ENCODE results near the gene IL33.

The IL33 gene

GRCh38 chr9:6218099-6218502 lies 2.5 kb downstream of the IL33 start:
- no peak for DNase-seq

DNA sequence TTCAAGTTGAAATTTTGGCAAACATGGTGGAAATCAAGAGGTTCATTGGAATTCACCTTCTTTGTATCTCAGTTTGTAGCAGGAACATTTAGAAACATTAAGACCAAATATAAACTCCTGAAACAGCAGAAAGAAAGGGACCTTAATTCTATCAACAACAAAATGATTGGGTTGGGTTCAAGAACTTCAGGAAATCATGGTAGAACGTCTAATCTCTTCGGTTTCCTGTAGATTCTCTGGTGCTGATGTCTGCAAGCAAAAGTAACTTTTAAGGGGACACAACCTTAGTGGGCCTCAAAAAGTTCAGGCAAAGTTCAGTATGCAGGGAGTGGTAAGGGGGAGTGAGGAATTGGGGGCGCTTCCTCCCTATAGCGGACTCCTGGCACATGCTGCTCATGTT lies 3.4 kb downstream of the IL33 start:
- DNase-seq, result no peak

GRCh38 chr9:6219981-6220380 lies 4.4 kb downstream of the IL33 start:
- DNase-seq, result no peak

DNA sequence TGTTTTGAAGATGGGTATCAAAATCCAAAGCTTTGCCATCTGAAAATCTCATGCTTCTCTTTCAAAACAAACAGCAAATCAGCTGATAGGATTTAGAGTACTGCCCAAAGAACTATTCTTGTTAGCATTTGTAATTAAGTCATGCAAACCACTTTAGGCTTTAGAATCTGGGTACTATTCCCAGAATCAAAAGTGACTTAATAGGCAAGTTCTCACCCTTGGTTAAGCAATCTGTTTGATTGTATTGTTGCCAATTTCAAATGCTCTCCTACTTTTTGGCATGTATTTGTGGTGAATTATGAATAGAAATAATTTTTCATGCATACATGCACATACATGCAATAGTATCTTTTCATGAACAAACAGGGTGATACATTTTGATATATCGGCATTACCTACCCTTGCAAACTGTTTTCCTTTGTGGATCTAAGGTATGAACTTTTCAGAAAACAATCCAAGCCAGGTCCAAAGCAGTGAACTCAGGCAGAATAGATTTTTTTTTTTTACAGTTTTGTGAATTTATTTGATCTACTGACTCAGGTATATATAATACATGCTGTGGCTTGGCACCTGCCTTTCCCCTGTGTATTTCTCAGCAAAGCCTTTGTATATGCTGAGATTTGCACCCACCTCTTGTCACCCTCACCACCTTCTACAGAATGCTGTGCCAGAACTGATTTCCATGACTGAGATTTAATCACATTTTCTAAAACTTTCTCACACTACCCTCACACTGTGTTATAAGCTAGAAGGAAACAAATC lies 9.0 kb downstream of the IL33 start:
- no peak for DNase-seq

GRCh38 chr9:6226696-6227095 lies 11.1 kb downstream of the IL33 start:
- DNase-seq, result no peak

DNA sequence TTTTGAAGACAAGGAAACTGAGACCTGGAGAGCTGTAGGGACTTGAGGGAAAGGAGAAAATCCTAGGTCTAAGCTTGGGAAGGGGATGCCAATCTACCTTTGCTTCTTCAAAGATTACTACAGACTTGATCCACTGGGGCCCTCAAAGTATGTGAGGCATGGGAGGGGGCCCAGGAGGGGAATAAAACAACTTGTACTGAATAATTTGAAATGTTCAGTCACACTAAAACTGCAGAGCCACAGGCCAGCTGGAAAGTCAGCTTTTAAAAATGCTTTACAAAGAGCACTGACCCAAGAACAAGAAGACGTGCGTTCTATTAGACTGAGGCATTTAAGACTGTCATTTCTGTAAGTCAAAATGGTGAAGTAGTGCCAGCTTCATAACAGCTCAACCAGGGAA lies 13.6 kb downstream of the IL33 start:
- DNase-seq, result no peak

DNA sequence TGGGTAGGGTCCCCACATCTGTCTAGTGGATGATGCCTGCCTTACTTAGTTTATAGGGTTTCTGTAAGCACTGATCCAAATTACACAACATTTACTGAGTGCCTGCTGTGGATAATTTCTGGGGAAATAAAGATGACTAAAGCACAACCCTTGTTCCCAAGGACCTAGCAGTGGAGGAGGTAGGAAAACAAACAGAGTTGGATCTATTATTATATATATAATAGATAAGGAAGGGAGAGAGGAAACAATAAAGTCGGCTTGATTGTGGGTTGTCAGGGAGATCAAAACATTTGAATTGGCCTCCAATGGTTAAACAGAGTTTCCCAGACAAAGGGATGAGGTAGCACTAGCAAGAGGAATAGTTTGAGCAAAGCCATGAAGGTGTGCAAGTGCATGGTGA lies 14.0 kb downstream of the IL33 start:
- DNase-seq, result peak; percentile 30

DNA sequence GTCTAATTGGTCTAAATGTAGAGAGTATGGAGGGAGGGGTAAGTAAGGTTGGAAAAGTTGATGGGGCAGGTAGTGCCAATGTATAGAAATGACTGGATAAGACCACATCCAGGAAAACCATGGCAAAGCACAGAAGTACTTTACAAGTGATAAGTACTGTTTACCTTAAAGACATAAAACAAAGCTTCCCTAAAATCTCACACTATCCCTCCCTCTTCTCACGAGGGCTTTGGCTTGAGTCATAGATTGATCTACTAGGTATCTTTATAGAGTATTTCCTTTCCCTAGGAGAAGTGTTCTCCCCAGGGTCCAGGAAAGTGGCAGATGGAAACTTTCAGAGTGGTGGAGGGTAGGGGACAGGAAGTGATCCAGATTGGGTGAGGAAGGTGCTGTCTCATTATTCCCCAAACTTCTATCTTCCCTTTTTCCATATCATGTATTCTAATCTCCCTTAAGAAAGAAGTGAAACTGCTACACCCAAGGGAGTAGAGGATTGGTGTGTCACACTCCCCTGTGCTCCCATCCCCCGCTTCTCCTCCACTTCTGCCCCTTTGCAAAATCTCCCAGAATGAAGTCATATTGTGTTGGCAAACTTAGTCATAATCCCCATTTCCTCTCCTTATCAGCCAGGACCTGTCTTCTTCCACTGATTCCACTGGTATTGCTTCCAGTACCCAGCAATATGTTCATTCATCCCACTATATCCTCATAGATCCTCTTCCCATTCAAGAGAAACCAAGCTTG lies 14.6 kb downstream of the IL33 start:
- no peak for DNase-seq

GRCh38 chr9:6232336-6232945 lies 16.8 kb downstream of the IL33 start:
- DNase-seq, result no peak

- DNase-seq, result no peak
These were observed 18.4 kb downstream of the IL33 start for GRCh38 chr9:6234014-6234413.

DNA sequence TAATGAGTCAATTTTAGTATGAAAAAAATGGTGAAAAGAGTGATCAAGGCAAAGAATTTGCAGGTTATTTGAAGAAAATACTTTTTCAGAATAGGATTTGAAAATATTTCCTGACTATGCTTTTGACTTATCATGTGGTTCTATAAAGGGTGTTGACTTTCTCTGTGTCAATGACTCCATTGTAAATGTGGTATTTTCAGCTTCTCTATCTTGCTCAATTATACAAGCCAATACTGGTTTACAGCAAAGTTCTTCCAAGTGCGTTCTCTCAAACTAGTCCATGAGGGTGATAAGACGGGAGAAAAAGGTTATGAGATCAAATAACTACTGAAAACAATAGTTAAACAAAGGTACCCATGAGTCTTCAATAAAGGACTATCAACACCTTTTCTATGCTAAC lies 21.7 kb downstream of the IL33 start:
- DNase-seq, result no peak

DNA sequence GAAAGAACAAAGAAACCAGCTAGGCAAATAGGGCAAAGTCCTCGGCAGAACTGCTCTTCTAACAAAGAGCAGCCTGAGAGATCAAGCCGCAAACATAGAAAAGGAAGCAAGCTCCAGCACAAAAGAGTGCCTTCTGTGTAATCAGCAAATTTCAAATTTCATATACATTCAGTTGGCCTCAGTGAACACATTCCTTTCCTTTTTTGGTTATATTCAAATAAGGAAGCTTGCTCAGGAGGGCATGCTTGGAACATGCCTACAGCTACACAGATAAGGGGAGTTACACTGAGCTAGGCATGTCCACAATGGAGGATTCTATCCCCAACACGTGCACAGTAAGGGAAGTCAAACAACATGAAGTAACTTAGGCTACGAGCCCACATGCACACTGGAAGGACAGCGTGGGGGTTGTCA lies 23.4 kb downstream of the IL33 start:
- DNase-seq, result no peak

- DNase-seq, result no peak
These were observed 24.1 kb downstream of the IL33 start for GRCh38 chr9:6239694-6240093.

- DNase-seq, result no peak
These were observed 28.1 kb downstream of the IL33 start for GRCh38 chr9:6243746-6244145.

GRCh38 chr9:6247266-6247665 lies 31.7 kb downstream of the IL33 start:
- DNase-seq, result no peak

DNA sequence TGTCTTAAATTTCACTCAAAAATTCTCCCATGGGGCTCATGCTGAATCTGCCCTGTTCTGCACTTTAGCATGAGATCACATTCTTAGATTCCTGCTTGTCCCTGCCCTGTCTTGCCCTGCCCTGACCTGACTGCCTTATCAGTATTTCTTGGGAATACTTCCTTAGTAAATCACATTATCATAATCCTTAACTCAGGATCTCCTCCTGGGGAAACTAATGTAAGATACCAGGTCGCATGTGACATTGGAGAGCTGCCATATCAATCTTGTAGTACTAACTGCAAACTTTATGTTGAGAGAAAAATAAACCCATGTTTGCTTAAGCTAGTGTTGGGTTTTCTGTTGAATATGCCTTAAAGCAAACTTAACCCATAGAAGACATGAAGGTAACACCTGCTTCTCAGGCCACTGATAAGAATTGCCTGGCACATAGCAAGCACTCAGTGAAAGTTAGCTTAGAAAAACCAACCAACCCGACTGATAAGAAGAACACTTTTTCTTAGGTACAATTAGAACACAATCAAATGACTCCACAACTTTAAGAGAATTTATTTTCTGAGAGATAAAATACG lies 53.3 kb downstream of the IL33 start:
- no peak for DNase-seq

DNA sequence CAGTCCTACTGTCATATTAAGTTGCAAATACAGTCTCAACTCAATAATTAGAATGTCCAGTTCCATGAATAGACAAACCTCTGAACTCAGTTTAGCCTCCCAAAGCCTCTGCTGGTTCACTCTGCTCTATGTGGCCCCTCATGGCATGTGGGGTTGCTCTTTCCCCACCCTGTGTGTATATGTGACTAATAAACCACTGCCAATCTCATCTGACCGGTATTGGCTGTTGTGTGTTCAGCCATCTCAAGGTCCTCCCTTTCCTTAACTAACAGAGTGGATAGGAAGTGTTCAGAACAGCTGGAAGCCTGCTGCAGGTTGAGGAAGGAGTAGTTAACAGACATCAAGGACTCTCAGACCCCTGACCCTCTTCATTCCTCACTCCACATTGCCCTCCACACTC lies 55.3 kb downstream of the IL33 start:
- DNase-seq, result no peak

DNA sequence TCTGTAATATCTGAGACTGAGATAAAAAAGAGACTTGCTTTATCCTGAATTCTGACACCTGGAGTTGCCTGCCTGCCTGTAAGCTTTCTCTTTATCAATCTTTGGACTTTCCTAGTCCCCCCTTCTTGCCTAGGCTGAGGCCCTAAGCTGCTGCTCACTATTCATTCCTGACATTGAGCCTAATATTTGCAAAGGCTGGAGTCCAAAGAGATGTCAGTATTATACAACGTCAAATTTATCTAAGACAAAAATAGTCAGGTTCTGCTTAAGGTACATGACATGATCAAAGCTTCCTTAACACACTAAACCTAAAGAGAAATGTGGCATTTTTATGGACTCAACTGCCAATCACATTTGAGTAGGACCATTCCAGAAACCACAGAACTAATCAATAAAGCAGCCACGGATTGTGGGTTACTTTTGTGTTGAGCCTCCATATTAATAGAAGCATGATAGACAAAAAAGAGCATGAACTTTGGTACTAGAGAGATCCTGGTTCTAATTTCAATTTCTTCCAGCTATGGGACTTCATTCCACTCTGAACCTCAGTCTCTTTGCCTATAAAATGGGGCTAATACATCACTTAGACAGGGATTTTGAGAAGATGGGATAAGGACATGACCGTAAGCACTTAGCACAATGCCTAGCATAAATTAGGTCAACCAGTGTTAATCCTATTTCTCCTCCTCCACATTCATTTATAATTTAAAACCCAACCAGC lies 56.1 kb downstream of the IL33 start:
- no peak for DNase-seq

DNA sequence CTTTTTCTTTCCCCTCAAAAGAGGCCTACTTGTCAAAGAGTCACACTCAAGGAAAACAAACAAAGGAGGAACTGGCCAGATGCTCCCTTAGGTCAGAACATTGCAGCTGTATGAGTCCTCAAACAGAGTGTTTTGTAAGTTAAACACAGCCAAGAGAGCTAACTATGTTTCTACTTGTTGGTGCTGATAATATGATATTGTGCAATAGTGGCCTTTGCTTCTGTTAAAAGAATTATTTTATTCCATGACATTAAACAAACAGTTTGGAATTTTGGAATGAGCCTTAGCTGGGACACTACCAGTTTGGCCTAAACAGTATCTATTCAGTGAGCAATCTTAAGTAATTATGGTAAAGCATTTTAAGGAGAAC lies 56.6 kb downstream of the IL33 start:
- no peak for DNase-seq

DNA sequence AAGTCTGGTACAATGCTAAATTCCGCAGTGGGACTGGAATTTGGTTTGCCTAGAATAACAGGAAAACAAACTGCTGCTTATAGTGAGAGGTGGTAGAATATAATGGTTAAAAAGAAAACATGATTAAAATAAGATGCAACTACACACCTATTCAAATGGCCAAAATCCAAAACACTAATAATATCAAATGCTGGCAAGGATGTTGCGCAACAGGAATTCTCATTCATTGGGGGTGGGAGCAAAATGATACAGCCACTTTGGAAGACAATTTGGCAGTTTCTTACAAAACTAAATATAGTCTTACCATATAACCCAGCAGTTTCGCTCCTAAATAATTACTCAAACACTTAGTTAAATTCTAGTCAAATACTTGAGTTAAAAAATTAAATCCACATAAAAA lies 61.8 kb downstream of the IL33 start:
- DNase-seq, result no peak

DNA sequence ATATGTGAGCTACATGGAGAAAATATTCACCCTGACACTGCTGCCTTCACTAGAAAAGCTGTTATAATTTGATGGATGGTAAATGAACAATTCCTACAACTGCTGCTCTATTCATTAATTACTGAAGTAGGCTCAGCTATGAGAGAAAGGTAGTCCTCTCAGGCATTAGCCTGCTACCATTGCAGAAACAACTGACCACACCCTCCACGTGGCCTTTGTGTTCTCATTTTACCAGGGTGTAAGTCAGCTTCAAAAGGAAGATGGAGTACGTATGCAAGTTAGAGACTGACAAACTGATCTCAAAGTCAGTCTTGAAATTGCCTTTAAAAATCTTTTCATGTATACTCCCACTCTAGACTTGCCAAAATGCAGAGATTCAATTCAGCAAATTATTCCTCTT lies 86.3 kb downstream of the IL33 start:
- DNase-seq, result no peak

DNA sequence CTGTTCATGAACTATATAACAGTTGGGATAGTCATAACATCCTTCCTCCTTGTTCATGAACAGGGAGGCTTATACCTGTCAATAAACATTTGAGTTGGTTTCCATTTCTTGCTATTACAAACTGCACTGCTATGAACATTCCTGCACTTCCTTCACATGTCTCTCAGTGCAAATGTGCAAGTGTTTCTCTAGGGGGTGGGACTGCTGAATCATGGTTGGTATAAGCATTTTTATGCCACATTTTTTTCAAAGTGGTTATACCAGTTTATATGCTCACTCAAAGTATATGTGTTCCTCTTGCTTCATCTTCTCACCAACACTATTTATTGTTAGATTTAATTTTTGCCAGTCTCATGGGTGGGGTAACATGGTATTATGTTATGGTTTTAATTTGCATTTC lies 86.8 kb downstream of the IL33 start:
- DNase-seq, result no peak

DNA sequence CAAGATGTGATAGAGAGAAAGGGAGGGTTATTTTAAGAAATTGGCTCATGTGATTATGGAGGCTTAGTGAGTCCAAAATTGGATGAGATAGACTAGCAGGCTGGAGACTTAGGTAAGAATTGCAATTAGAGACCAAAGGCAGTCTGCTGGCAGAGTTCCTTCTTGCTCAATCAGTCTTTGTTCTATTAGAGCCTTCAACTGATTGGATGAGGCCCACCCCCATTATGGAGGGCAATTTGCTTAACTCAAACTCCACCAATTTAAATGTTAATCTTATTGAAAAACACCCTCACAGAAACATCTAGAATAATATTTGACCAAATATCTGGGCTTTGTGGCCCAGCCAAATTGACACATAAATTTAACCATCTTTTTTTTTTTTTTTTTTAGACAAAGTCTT lies 88.6 kb downstream of the IL33 start:
- DNase-seq, result no peak

Data from NCI-H1092 treated with DMSO at 0.1 percent for 48 hours (cell line).